Diencephalon (tissue), 1 donor: ENCODE results near the gene KRT82. TPM values are rescaled to one million over a fixed set of nuclear protein-coding genes. Genes with fewer than 3 reads are reported as not detected.

ENCODE experiments used
- total RNA-seq: library from RNA; depleted of rRNA; stranded (reverse); fragments of >200 nt; gene quantifications from one replicate; pipeline ENCODE4 v1.2.3, GENCODE V29; 2014

The KRT82 gene
- total RNA-seq: not detected

DNA sequence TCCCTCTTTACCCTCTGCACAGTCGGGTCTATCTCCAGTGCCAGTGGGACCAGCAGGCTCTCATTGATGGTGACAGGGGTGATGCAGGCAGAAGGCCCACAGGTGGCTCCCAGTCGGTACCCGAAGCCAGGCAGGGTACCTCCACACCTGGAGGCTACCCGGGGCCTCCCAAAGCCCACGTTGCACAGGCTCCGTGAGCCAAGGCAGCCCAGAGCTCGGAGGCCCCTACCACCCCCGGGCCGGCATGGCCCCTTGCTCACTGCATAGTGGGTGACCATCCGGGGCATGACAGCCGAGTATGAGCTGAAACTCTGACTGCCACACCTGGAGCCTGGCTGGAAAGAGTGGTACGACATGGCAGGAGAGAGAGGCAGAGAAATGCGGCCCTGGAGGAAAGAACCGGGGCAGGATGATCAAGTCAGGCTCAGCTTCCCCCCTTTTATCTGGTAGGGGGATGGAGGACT is at the start of gene KRT82:
Gene KRT82 (minus strand): TSS at position 414 of the 464 bp plus-strand sequence. CDS start 58 bp downstream, at position 356.

DNA sequence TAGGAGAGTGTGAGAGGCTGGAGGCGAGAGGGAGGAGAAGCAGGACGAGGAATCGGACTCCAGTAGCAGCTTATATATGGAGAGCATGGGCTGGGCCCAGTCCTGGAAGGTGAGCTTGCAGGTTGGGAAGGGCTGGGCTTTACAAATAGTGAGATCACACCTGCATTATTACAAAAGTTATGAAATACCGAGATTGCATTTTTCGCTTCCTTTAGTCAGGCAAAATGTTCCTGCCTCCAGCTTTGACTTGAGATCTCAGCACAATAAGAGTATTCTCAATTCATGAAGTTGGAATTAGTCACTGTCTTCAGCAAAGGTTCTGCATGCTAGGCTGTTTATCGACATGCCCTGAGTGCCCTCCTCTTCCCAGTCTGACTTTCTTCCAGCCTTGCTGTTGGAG is 46.0 kb upstream of the KRT82 start, which contains the start of gene KRT6B:
Gene KRT6B (minus strand): TSS at position 46 of the 400 bp plus-strand sequence. CDS start 68 bp downstream, outside the sequence.

DNA sequence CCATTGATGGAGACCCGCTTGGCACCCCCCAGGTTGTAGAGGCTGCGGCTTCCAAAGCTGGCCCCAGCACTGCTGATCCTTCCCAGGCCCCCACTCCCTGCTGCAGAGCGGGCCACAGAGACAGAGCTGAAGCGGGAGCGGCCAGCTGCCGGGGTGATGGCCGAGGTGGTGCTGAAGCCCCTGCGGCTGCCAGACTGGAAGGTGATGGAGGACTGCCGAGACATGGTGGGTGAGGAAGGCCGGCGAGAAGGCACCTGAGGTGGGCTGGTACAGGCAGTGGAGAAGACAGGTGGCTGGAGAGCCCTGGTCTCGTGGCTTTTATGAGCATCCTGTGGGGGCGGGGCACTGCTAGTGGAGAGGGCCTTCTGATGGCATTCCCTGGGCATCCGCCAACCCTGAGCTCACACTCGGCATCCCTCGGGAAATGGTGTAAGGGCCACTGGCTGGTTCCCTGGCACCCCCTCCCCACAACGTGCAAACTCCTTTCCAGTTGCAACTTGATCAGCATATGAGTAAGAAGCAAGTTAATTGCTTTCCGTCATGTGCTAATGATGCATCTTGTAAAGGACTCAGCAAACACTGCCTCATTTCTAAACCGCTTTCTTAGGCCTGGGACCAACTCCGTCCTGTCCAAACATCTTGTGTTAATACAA is 28.1 kb upstream of the KRT82 start, which contains the start of gene KRT75:
Gene KRT75 (minus strand): TSS at position 291 of the 653 bp plus-strand sequence. CDS start 67 bp downstream, at position 224.

DNA sequence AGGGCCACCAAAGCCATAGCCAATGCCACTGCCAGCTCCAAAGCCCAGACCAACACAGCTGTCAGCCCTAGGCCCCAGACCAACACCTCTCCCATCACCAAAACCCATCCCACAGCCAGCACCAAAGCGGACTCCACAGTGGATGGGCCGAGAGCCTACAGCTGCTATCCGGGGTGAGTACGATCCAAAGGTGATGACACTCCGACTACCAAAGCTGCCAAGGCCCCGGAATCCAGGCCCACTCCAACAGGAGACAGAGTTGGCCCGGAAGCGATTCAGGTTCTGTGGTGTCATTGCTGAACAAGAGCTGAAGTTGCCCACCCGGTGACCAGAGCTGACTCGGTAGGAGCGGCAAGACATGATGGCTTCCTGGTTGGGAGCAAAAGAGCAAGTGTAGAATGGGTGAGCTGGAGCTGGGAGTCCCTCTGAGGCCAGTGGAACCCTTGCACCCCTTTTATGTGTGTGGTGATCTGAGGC is 20.9 kb downstream of the KRT82 start, which contains the start of gene KRT84:
Gene KRT84 (minus strand): TSS at position 427 of the 477 bp plus-strand sequence. CDS start 67 bp downstream, at position 360.

DNA sequence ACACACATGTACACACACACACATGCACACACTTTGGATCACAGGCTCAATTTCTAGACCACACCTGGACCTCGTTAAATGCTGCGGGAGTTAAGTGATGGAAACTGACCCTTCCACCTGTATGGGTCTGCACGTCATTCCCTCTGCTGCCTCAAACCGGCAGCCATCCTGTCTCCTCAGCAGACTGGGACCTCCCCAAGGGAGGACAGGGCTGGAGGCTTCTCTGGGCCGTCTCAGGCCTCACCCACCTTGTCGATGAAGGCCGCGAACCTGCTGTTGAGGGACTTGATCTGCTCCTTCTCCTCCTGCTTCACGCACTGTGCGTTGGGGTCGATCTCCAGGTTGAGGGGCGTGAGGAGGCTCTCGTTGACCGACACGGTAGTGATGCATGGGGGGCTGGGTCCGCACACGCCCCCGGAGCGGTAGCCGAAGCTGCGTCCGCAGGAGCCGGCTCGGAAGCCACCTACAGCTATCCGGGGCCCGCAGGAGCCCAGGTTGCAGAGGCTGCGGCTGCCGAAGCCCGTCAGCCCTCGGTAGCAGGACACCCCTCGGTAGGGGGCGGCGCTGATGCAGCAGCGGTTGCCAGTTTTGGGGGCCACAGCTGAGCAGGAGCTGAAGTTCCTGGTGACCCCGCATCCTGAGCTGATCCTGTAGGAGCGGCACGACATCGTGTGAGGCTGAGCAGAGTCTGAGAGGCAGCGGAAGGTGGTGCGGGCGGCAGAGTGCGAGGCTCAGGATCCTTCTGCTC is 39.2 kb downstream of the KRT82 start, which contains the start of gene KRT85:
Gene KRT85 (minus strand): TSS at position 744 of the 748 bp plus-strand sequence. CDS start 76 bp downstream, at position 668.

Other genes with a start within 250 kb of the KRT82 start
- not detected for gene KRT80, start 214.3 kb downstream of the KRT82 start, total RNA-seq
- gene KRT7, start 173.1 kb downstream of the KRT82 start, total RNA-seq: not detected
- 0.46 TPM for gene KRT86, start 131.7 kb downstream of the KRT82 start, total RNA-seq
- gene KRT81, start 114.8 kb downstream of the KRT82 start, total RNA-seq: 0.23 TPM
- gene KRT83, start 84.9 kb downstream of the KRT82 start, total RNA-seq: not detected
- gene KRT85, start 38.9 kb downstream of the KRT82 start, total RNA-seq: not detected
- not detected for gene KRT84, start 20.7 kb downstream of the KRT82 start, total RNA-seq
- gene KRT75, start 28.0 kb upstream of the KRT82 start, total RNA-seq: not detected
- gene KRT6B, start 45.8 kb upstream of the KRT82 start, total RNA-seq: not detected
- gene KRT6C, start 67.5 kb upstream of the KRT82 start, total RNA-seq: not detected
- not detected for gene KRT6A, start 86.9 kb upstream of the KRT82 start, total RNA-seq
- gene KRT5, start 114.1 kb upstream of the KRT82 start, total RNA-seq: 0.46 TPM
- not detected for gene KRT71, start 146.8 kb upstream of the KRT82 start, total RNA-seq
- gene KRT74, start 167.5 kb upstream of the KRT82 start, total RNA-seq: not detected
- gene KRT72, start 195.1 kb upstream of the KRT82 start, total RNA-seq: 0.23 TPM
- gene KRT73, start 212.2 kb upstream of the KRT82 start, total RNA-seq: not detected
- gene KRT2, start 245.9 kb upstream of the KRT82 start, total RNA-seq: not detected